PC-9 (cell line): Measurements from ENCODE around the gene CRACDL.

Experiments
- CTCF ChIP-seq: fragments of 200-600 bp; sonication (generic); conservative IDR thresholded peaks from 2 replicates; pipeline ENCODE4 v1.6.1; 2017; ENCODE audit warnings: mixed run types, antibody characterized with exemption, mild to moderate bottlenecking, moderate library complexity
- EZH2 ChIP-seq: fragments of 200-600 bp; sonication (generic); IDR thresholded peaks from 2 replicates; pipeline ENCODE4 v1.8.0; 2017; ENCODE audit warnings: antibody characterized with exemption, low read depth

GRCh38 chr2:98823196-98824170 is 112.5 kb downstream of the CRACDL start:
- TF ChIP-seq EZH2 (no peak), CTCF (no peak)
